OCI-LY1 (cell line): ENCODE results near the gene IQSEC1.

Experiments used
- H2AFZ ChIP-seq: fragments of 200-600 bp; sonication (generic), shearing (Covaris generic); 2 replicates; pipeline ENCODE4 v1.6.0; 2014; ENCODE audit warnings: antibody characterized with exemption, mild to moderate bottlenecking, low read length
- H3F3A ChIP-seq: fragments of 200-600 bp; sonication (generic), shearing (Covaris generic); 2 replicates; pipeline ENCODE4 v1.6.0; 2014; ENCODE audit warnings: mild to moderate bottlenecking, antibody characterized with exemption, low read length, moderate library complexity; ENCODE audit not compliant: insufficient read depth
- H3K27ac ChIP-seq: fragments of 200-600 bp; sonication (generic); 2 replicates; pipeline ENCODE4 v1.5.1; 2014; ENCODE audit warnings: low read length, mixed run types, mild to moderate bottlenecking, low read depth; ENCODE audit not compliant: poor library complexity, severe bottlenecking
- H3K27me3 ChIP-seq: fragments of 200-600 bp; sonication (generic); 2 replicates; pipeline ENCODE4 v1.6.0; 2014; ENCODE audit warnings: antibody characterized with exemption, mild to moderate bottlenecking, low read length, moderate library complexity; ENCODE audit not compliant: insufficient read depth
- H3K36me3 ChIP-seq: fragments of 200-600 bp; sonication (generic); 2 replicates; pipeline ENCODE4 v1.6.1; 2014; ENCODE audit warnings: mild to moderate bottlenecking, antibody characterized with exemption, low read length, moderate library complexity, mixed read lengths; ENCODE audit not compliant: insufficient read depth
- H3K4me1 ChIP-seq: fragments of 200-600 bp; sonication (generic); 2 replicates; pipeline ENCODE4 v1.5.1; 2014; ENCODE audit warnings: mild to moderate bottlenecking, low read length, moderate library complexity; ENCODE audit not compliant: insufficient read depth, severe bottlenecking
- H3K4me2 ChIP-seq: fragments of 200-600 bp; sonication (generic), shearing (Covaris generic); 2 replicates; pipeline ENCODE4 v1.6.1; 2014; ENCODE audit warnings: low read length
- H3K4me3 ChIP-seq: fragments of 200-600 bp; sonication (generic); 2 replicates; pipeline ENCODE4 v1.5.1; 2014; ENCODE audit warnings: low read length, low read depth, mild to moderate bottlenecking, mixed read lengths; ENCODE audit not compliant: poor library complexity, severe bottlenecking
- H3K79me2 ChIP-seq: fragments of 200-600 bp; shearing (Covaris generic); 2 replicates; pipeline ENCODE4 v1.6.1; 2016; ENCODE audit warnings: mixed run types, low read length, mixed read lengths; ENCODE audit not compliant: insufficient read depth
- H3K9ac ChIP-seq: fragments of 200-600 bp; sonication (generic), shearing (Covaris generic); 2 replicates; pipeline ENCODE4 v1.6.1; 2014; ENCODE audit warnings: mild to moderate bottlenecking, low read length, mixed read lengths
- H3K9me2 ChIP-seq: fragments of 200-600 bp; sonication (generic), shearing (Covaris generic); 2 replicates; pipeline ENCODE4 v1.6.1; 2014; ENCODE audit warnings: low read depth, mild to moderate bottlenecking, low read length, mixed read lengths
- H3K9me3 ChIP-seq: fragments of 200-600 bp; shearing (Covaris generic); 2 replicates; pipeline ENCODE4 v1.6.1; 2014; ENCODE audit warnings: low read length, mixed read lengths
- H4K20me1 ChIP-seq: fragments of 200-600 bp; sonication (generic), shearing (Covaris generic); 2 replicates; pipeline ENCODE4 v1.6.0; 2016; ENCODE audit warnings: mild to moderate bottlenecking, low read length; ENCODE audit not compliant: insufficient read depth
- CTCF ChIP-seq: fragments of 200-600 bp; sonication (generic), shearing (Covaris generic); IDR thresholded peaks from 2 replicates; pipeline ENCODE4 v1.5.1; 2017; ENCODE audit warnings: mild to moderate bottlenecking, antibody characterized with exemption, low read length, moderate library complexity, mixed read lengths
- EZH2 ChIP-seq: fragments of 200-600 bp; sonication (generic), shearing (Covaris generic); IDR thresholded peaks from 2 replicates; pipeline ENCODE4 v1.8.0; 2017; ENCODE audit warnings: borderline replicate concordance, mixed run types, mild to moderate bottlenecking, antibody characterized with exemption, low read length, moderate library complexity, mixed read lengths

Gene IQSEC1

GRCh38 chr3:12902181-12902999, 170.8 kb downstream of the IQSEC1 start:
- Histone ChIP-seq H3K27ac (no peak overlapping the region), H2AFZ (no peak overlapping the region), H3K27me3 (peaks cover 11% of the 10 kb centered on the region; the same call in 1 of the 2 replicates), H3K9me3 (no peaks in the 10 kb centered on the region), H3K36me3 (no peaks in the 10 kb centered on the region), H3K79me2 (no peaks in the 10 kb centered on the region), H3K4me2 (no peak overlapping the region), H3K4me3 (no peak overlapping the region), H4K20me1 (no peaks in the 10 kb centered on the region), H3K4me1 (no peaks in the 10 kb centered on the region), H3K9ac (no peak overlapping the region), H3F3A (no peaks in the 10 kb centered on the region), H3K9me2 (no peaks in the 10 kb centered on the region)
- TF ChIP-seq CTCF (no peak), EZH2 (no peak)

- peak; percentile 19; the same call in 1 of the 2 replicates for TF ChIP-seq CTCF
- TF ChIP-seq EZH2, result no peak
- no peaks in the 10 kb centered on the region for H3K36me3 ChIP-seq
- no peak overlapping the region for H3K4me2 ChIP-seq
- H3K79me2 ChIP-seq, result no peaks in the 10 kb centered on the region
- H3F3A ChIP-seq, result no peaks in the 10 kb centered on the region
- no peak overlapping the region for H3K9ac ChIP-seq
- H3K4me1 ChIP-seq, result no peaks in the 10 kb centered on the region
- no peaks in the 10 kb centered on the region for H3K9me2 ChIP-seq
- no peaks in the 10 kb centered on the region for H4K20me1 ChIP-seq
- H3K27ac ChIP-seq, result no peak overlapping the region
- H3K27me3 ChIP-seq, result peaks cover 11% of the 10 kb centered on the region; the same call in 1 of the 2 replicates
- no peak overlapping the region for H3K4me3 ChIP-seq
- no peak overlapping the region for H2AFZ ChIP-seq
- H3K9me3 ChIP-seq, result no peaks in the 10 kb centered on the region
Measured at GRCh38 chr3:12901623-12902045, 171.6 kb downstream of the IQSEC1 start.

- H3K27me3 ChIP-seq, result peaks cover 12% of the 10 kb centered on the region; the same call in 1 of the 2 replicates
- H3F3A ChIP-seq, result no peaks in the 10 kb centered on the region
- H4K20me1 ChIP-seq, result no peaks in the 10 kb centered on the region
- H2AFZ ChIP-seq, result no peak overlapping the region
- no peaks in the 10 kb centered on the region for H3K9me3 ChIP-seq
- no peaks in the 10 kb centered on the region for H3K36me3 ChIP-seq
- no peaks in the 10 kb centered on the region for H3K4me1 ChIP-seq
- H3K4me3 ChIP-seq, result no peak overlapping the region
- no peak overlapping the region for H3K9ac ChIP-seq
- no peaks in the 10 kb centered on the region for H3K9me2 ChIP-seq
- no peak overlapping the region for H3K27ac ChIP-seq
- no peaks in the 10 kb centered on the region for H3K79me2 ChIP-seq
- no peak overlapping the region for H3K4me2 ChIP-seq
- no peak for TF ChIP-seq EZH2
Measured at GRCh38 chr3:12900885-12901411, 172.3 kb downstream of the IQSEC1 start.
